Fibroblast of mammary gland (primary cell): Measurements from ENCODE around the gene TACC2.

Source experiments
- DNase-seq: peaks from one replicate; pipeline ENCODE4 v3.0.0-alpha.2; 2010; ENCODE audit warnings: low read depth
- H3K4me3 ChIP-seq: 2 replicates; pipeline ENCODE4 v1.5.1; 2011; ENCODE audit warnings: low read depth, mild to moderate bottlenecking, low read length, moderate library complexity; ENCODE audit not compliant: control insufficient read depth
- TF ChIP-seq, protein P1 (sequence below): conservative IDR thresholded peaks from 2 replicates; pipeline ENCODE4 v1.5.1; 2011; ENCODE audit warnings: low read depth, low read length, inconsistent platforms; ENCODE audit not compliant: control insufficient read depth, insufficient read depth

Gene TACC2

DNA sequence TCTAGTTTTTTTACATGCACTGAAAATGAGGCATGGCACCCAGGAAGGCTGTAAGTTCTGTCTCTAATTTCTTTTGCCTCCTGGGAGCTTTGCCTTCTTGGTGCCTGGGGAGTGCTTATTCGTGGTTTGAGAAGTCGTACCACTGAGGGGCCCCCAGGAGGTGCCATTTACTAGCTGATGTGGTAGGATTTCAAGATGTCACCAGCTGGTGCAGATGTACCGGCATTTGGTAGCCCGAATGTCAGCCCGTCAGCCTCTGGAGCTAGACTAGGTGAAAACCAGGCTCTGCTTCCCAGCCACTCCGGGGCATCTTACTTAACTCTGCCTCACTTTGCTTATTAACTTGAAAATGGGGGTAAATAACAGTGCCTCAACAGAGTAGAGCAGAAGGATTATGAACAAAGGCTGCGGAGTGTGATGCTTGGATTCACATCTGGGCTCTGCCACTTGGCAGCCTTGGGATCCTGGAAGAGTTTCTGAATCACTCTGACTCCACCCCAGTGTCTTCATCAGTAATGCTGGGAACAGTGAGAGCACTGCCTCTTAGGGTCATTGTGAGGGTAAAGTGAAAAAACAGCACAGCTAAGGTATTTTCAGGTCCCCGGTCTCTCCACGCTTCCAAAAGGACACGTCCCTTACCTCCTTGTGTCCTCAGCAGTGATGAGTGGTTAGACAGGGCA is 250.8 kb downstream of the TACC2 start:
- H3K4me3 ChIP-seq = no peak overlapping the region
- peak; percentile 85 for DNase-seq
- TF ChIP-seq, protein P1, sequence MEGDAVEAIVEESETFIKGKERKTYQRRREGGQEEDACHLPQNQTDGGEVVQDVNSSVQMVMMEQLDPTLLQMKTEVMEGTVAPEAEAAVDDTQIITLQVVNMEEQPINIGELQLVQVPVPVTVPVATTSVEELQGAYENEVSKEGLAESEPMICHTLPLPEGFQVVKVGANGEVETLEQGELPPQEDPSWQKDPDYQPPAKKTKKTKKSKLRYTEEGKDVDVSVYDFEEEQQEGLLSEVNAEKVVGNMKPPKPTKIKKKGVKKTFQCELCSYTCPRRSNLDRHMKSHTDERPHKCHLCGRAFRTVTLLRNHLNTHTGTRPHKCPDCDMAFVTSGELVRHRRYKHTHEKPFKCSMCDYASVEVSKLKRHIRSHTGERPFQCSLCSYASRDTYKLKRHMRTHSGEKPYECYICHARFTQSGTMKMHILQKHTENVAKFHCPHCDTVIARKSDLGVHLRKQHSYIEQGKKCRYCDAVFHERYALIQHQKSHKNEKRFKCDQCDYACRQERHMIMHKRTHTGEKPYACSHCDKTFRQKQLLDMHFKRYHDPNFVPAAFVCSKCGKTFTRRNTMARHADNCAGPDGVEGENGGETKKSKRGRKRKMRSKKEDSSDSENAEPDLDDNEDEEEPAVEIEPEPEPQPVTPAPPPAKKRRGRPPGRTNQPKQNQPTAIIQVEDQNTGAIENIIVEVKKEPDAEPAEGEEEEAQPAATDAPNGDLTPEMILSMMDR = no peak

DNA sequence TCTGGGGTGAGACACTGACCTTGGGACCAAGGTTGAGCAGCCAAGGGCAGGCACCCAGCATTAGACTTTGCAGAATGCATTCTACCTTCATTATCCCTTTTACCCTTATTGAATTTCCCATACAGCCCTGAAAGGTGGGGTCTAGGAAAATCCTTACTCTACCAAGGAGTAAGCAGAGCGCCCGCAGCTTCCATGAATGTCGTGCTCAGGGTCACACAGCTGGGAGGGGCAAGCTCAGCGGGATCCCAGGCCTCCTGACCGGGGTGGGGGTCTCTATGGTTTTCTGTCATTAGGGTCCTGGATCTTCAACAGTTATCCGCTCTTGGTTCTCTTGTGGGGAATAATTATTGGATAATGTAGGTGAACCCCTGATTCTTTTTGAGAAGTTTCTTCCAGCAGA is 251.4 kb downstream of the TACC2 start:
- no peak overlapping the region for H3K4me3 ChIP-seq
- DNase-seq = no peak
- TF ChIP-seq, protein P1 = no peak

DNA sequence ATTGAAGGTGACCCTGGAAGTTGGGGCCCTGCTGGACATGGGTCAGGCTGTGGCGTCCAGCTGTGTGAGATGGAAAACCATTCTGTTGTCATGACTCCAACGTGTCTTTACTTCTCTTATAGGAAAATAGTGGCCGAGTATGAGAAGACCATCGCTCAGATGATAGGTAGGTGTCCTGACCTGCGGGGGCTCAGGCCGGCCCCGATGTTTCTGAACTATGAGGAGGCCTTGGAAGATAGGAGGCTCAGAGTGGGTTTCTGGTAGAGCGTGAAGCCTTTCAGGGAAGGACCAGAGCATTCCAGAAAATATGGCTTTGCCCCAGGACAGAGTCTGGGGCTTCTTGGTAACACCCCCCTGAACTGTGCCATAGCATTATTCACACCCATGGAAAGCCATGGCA is 252.9 kb downstream of the TACC2 start:
- no peak for DNase-seq
- TF ChIP-seq, protein P1 = no peak
- H3K4me3 ChIP-seq = no peak overlapping the region

DNA sequence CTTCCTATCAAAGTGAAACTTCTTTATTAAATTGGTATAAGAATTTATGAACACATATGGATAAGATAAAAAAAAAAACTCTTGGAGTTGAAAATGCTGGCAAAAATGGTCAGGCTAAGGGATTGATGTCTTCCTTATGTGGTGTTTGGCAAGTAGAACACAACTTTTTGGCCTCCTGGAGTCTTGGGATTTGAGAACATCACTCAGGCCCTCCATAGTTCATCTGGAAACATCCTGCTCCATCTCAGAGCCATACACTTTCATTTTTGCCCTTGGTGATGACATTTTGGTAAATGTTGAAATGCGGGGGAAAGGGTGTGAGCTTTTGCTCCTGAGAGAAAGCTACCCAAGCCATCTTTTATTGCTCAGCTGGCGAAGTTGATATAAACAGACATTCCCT is 254.6 kb downstream of the TACC2 start:
- peak; percentile 87 for DNase-seq
- TF ChIP-seq, protein P1 = no peak
- no peak overlapping the region for H3K4me3 ChIP-seq

DNA sequence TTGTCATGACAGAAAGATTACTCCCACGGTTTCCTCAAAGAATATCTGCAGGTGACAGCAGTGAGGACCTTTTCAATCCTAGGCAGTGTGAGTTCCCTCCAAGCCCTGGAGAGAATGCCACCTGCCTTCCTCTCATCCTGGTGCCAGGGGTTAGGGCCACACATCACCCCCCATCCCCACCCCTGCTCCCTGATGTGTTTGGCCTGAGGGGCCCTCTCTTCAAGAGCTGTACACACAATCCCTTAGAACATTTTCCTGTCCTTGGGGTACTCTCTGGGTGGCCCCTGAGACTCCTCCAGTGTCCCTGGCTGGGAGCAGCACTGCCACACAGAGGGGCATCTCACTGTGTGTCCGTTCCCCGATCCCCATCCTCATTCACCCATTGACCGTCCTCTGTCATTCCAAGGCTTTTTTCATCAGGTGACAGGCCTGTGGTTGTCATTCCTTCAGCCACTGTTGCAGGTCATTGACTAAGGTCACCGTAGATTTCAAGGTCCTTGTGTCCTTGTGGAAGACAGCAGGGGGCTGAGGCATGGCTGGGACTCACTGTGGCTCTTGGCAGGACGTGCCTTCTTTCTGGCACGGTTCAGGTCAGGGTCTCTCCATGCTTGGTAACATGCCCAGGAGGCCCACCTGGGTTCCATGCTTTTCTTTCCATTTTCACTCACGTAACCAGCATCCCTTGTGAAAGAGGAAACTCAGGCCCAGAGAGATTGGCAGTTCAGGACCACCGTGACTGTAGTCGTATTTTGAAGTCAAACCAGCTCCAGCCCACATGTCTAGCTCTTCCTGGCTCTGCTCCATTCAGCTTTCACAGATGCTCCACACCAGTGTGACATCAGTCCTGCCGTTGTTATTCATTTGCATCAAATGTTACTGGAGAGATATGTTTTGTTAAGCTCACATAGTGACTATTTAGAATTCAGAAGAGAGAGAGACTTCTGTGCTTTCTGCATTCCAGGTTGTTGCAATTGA is 255.3 kb downstream of the TACC2 start:
- H3K4me3 ChIP-seq = no peak overlapping the region
- TF ChIP-seq, protein P1 = no peak
- DNase-seq = no peak

DNA sequence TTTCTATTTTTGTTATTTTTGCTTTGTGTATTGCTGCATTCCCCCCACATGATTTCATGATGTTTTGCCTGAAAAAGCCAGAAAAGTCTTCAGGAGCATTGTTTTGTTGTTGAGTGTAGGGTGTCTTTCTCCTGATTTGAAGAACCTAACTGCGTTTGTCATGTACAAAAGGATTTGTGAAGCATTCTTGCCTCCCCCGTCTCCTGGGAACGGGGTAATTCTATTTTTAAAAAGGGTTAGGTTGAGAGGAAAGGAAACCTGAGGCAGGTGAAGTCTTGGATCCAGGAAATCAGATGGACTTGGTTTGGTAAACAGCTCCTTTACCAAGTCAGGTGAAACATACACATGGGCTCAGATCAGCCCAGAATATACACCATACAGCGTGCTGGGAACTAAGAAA is 256.2 kb downstream of the TACC2 start:
- H3K4me3 ChIP-seq = no peak overlapping the region
- TF ChIP-seq, protein P1 = no peak
- DNase-seq = no peak
